ENCODE data around the gene HEPHL1.

DNA sequence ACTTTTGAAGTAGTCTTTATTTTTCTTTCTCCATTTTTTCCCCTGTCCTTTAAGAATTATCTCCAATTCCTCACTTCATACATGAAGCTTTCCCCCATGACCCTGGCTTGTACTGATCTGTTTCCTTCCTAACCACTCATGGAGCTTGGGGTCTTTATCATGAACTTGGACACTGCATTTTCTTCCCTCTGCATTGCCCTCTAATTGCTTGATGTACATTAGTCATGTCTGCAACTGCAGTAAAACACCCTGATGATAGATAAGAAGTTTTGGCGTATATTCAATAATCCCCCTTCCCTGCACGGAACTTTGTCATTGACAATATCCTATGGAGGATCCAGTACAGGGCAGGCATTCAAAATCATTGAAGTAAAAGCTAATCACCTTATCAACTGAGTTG, 3.4 kb downstream of the HEPHL1 start:
- TF ChIP-seq, protein P1, sequence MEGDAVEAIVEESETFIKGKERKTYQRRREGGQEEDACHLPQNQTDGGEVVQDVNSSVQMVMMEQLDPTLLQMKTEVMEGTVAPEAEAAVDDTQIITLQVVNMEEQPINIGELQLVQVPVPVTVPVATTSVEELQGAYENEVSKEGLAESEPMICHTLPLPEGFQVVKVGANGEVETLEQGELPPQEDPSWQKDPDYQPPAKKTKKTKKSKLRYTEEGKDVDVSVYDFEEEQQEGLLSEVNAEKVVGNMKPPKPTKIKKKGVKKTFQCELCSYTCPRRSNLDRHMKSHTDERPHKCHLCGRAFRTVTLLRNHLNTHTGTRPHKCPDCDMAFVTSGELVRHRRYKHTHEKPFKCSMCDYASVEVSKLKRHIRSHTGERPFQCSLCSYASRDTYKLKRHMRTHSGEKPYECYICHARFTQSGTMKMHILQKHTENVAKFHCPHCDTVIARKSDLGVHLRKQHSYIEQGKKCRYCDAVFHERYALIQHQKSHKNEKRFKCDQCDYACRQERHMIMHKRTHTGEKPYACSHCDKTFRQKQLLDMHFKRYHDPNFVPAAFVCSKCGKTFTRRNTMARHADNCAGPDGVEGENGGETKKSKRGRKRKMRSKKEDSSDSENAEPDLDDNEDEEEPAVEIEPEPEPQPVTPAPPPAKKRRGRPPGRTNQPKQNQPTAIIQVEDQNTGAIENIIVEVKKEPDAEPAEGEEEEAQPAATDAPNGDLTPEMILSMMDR (IDR thresholded peaks at IDR 0.05; ENCODE audit: low read length): no peak
- no peak for TF ChIP-seq EZH2 (IDR thresholded peaks at IDR 0.05; ENCODE audit: borderline replicate concordance, low read length)

Data from OCI-LY1 (cell line).